HEK293T (cell line): Measurements from ENCODE around the gene NEBL.

Source experiments
- BHLHE40 ChIP-seq: fragments of 450-650 bp; IDR thresholded peaks from 2 replicates; pipeline ENCODE4 v1.6.1; 2016; ENCODE audit warnings: mild to moderate bottlenecking, moderate library complexity, borderline replicate concordance
- CTBP1 ChIP-seq: fragments of 450-650 bp; IDR thresholded peaks from 2 replicates; pipeline ENCODE4 v1.6.1; 2016; ENCODE audit warnings: borderline replicate concordance
- ELF4 ChIP-seq: fragments of 450-650 bp; IDR thresholded peaks from 2 replicates; pipeline ENCODE4 v1.6.1; 2017; ENCODE audit warnings: antibody characterized with exemption
- FOXA1 ChIP-seq: fragments of 450-650 bp; IDR thresholded peaks from 2 replicates; pipeline ENCODE4 v1.6.1; 2016; ENCODE audit warnings: mild to moderate bottlenecking
- FOXK2 ChIP-seq: fragments of 450-650 bp; IDR thresholded peaks from 2 replicates; pipeline ENCODE4 v1.6.1; 2016; ENCODE audit warnings: mild to moderate bottlenecking
- FOXM1 ChIP-seq: fragments of 450-650 bp; IDR thresholded peaks from 2 replicates; pipeline ENCODE4 v1.6.1; 2017; ENCODE audit warnings: mild to moderate bottlenecking, borderline replicate concordance
- HDGF ChIP-seq: fragments of 450-650 bp; IDR thresholded peaks from 2 replicates; pipeline ENCODE4 v1.6.1; 2017; ENCODE audit warnings: antibody characterized with exemption, borderline replicate concordance
- SP1 ChIP-seq: fragments of 450-650 bp; IDR thresholded peaks from 2 replicates; pipeline ENCODE4 v1.6.1; 2017
- SUZ12 ChIP-seq: fragments of 450-650 bp; IDR thresholded peaks from 2 replicates; pipeline ENCODE4 v1.6.1; 2016; ENCODE audit warnings: mild to moderate bottlenecking
- TARDBP ChIP-seq: fragments of 450-650 bp; IDR thresholded peaks from 2 replicates; pipeline ENCODE4 v1.6.1; 2016
- ZNF384 ChIP-seq: fragments of 450-650 bp; IDR thresholded peaks from 2 replicates; pipeline ENCODE4 v1.6.1; 2016

DNA sequence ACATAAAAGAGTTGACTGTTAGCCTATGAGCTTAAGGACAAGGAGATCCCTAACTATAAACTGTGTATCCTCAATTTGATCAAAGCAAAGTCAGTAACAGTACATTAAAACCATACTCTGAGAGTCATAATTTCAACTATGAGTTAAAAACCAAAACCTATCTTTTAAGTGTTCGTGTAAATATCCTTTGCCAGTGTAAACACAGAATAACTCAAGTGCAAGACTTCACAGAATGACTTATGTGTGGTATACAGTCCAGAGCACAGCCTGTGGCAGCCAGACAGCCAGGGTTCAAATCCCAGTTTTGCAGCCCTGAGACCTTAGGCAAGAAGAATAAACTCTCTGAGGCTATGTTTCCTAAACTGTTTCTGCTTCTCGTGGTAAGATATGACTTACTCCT is 30.3 kb upstream of the NEBL start:
- TF ChIP-seq HDGF (no peak), FOXM1 (no peak), ZNF384 (no peak), ELF4 (no peak), TARDBP (no peak), BHLHE40 (no peak), FOXA1 (no peak), CTBP1 (no peak), SP1 (no peak), FOXK2 (no peak), SUZ12 (no peak)
